ENCODE data around the gene CSF1R. TPM values are rescaled to one million over a fixed set of nuclear protein-coding genes. Genes with fewer than 3 reads are reported as not detected.

CSF1R gene
- polyA plus RNA-seq, 2 of the 4 experiments (the other 2 are of a cell fraction) = 0.06 TPM; not detected in 1

GRCh38 chr5:150114102-150114641 is 27.8 kb upstream of the CSF1R start:
- POLR2A ChIA-PET = no interaction called here
- no peak for FAIRE-seq
- Histone ChIP-seq H3K27ac (no peak overlapping the region), H3K4me1 (peaks cover 9% of the 10 kb centered on the region), H3K4me2 (no peak overlapping the region), H3K4me3 (no peak overlapping the region), H3K9me3 (no peaks in the 10 kb centered on the region)
- TF ChIP-seq NR3C1 (IDR thresholded peaks at IDR 0.05) (no peak), BHLHE40 (IDR thresholded peaks at IDR 0.05; ENCODE audit: low read depth, low read length) (no peak), BCL3 (IDR thresholded peaks at IDR 0.05) (no peak), RNF2 (IDR thresholded peaks at IDR 0.05; ENCODE audit: borderline replicate concordance, low read depth) (no peak), HOXB5 (CRISPR knock-in tag; IDR thresholded peaks at IDR 0.05) (no peak), EHF (CRISPR knock-in tag; IDR thresholded peaks at IDR 0.05) (no peak), KDM1A (IDR thresholded peaks at IDR 0.05; ENCODE audit: low read depth) (no peak), MAZ (IDR thresholded peaks at IDR 0.05; ENCODE audit: borderline replicate concordance, low read depth, low read length) (no peak), ZNF302 (CRISPR knock-in tag; IDR thresholded peaks at IDR 0.05) (no peak), JUN (IDR thresholded peaks at IDR 0.05) (no peak), GATA3 (IDR thresholded peaks at IDR 0.05; ENCODE audit: borderline replicate concordance) (no peak), PHF8 (IDR thresholded peaks at IDR 0.05; ENCODE audit: borderline replicate concordance, low read depth) (no peak), TP53 (CRISPR knock-in tag; IDR thresholded peaks at IDR 0.05) (no peak), HOXB13 (CRISPR knock-in tag; IDR thresholded peaks at IDR 0.05; ENCODE audit: low read depth) (no peak), KDM5A (IDR thresholded peaks at IDR 0.05) (no peak), HES2 (IDR thresholded peaks at IDR 0.05) (no peak), HDAC2 (IDR thresholded peaks at IDR 0.05) (no peak)
- 80% methylated on average over 12 of the region's 12 CpGs for WGBS (ENCODE audit: missing lambda C conversion rate)
- CTCF ChIA-PET = interaction anchor here (0.9 to 13.2 kb wide), 5 partner anchors 11 to 275 kb away, joined by 3 to 98 read pairs (median 3); no protein-coding TSS in a partner anchor
- ATAC-seq = no peak
- DNase-seq (ENCODE audit: low read depth in 1 of 2, low spot score in 1 of 2) = no peak

- Histone ChIP-seq H3K4me2 (no peak overlapping the region), H3K4me3 (no peak overlapping the region), H3K4me1 (peaks cover 9% of the 10 kb centered on the region), H3K27ac (peak overlapping the region in 1 of 2 experiments; percentile 38; a peak in 2 of 6 replicates), H3K9me3 (no peaks in the 10 kb centered on the region)
- WGBS (ENCODE audit: missing lambda C conversion rate) = 79% methylated on average over 17 of the region's 18 CpGs
- no peak for DNase-seq (ENCODE audit: low read depth in 1 of 2, low spot score in 1 of 2)
- ChIA-PET CTCF (interaction anchor here (1.1 to 13.2 kb wide), 3 partner anchors 10 to 105 kb away, joined by 3 to 98 read pairs (median 10); no protein-coding TSS in a partner anchor), POLR2A (no interaction called here)
- ATAC-seq = peak in 1 of 2 experiments; percentile 10; a peak in 2 of 6 replicates
- no peak for FAIRE-seq
- TF ChIP-seq EHMT2 (IDR thresholded peaks at IDR 0.05; ENCODE audit: low read depth) = no peak
- no peak for TF ChIP-seq HOXA7 (CRISPR knock-in tag; IDR thresholded peaks at IDR 0.05)
- no peak for TF ChIP-seq CHD2 (IDR thresholded peaks at IDR 0.05; ENCODE audit: low read length, partially characterized antibody)
- no peak for TF ChIP-seq ZNF302 (CRISPR knock-in tag; IDR thresholded peaks at IDR 0.05)
- no peak for TF ChIP-seq JUN (IDR thresholded peaks at IDR 0.05)
- TF ChIP-seq PBX3 (IDR thresholded peaks at IDR 0.05) = no peak
- no peak for TF ChIP-seq CEBPB (IDR thresholded peaks at IDR 0.05)
- TF ChIP-seq RARB (CRISPR knock-in tag; IDR thresholded peaks at IDR 0.05) = no peak
- no peak for TF ChIP-seq HEYL (CRISPR knock-in tag; IDR thresholded peaks at IDR 0.05)
- no peak for TF ChIP-seq ELK1 (IDR thresholded peaks at IDR 0.05; ENCODE audit: low read depth, low read length)
- no peak for TF ChIP-seq PHF8 (IDR thresholded peaks at IDR 0.05; ENCODE audit: borderline replicate concordance, low read depth)
- no peak for TF ChIP-seq USF2 (IDR thresholded peaks at IDR 0.05)
- TF ChIP-seq RNF2 (IDR thresholded peaks at IDR 0.05; ENCODE audit: borderline replicate concordance, low read depth) = no peak
- TF ChIP-seq EHF (CRISPR knock-in tag; IDR thresholded peaks at IDR 0.05) = no peak
Observed at GRCh38 chr5:150113047-150113744, 26.8 kb upstream of the CSF1R start.

All from A549 (cell line).